ENCODE results near the gene IFI16. TPM values are rescaled to one million over a fixed set of nuclear protein-coding genes. Genes with fewer than 3 reads are reported as not detected.

IFI16 gene
- total RNA-seq, 1 experiment from 2014 or later: 0.98 TPM

- no peak overlapping the region for H3K9ac ChIP-seq (ENCODE audit: low read length)
- no peak overlapping the region for H3K4me3 ChIP-seq (ENCODE audit: low read length)
- H3K4me2 ChIP-seq (ENCODE audit: low read length): no peak overlapping the region
- BruUV-seq (replicated peaks): no TSS peak
- no peak overlapping the region for H3K27ac ChIP-seq (ENCODE audit: low read length)
- H3K9me3 ChIP-seq (ENCODE audit: low read length): no peaks in the 10 kb centered on the region
- no peak for ATAC-seq
- no peaks in the 10 kb centered on the region for H3K36me3 ChIP-seq (ENCODE audit: low read depth, low read length)
- ChIA-PET CTCF (no interaction called here), POLR2A (ENCODE audit: unreplicated experiment) (no interaction called here)
- no peaks in the 10 kb centered on the region for H3K79me2 ChIP-seq (ENCODE audit: low read length)
- no peaks in the 10 kb centered on the region for H3K9me2 ChIP-seq (replicated peaks; ENCODE audit: low read length)
- H4K20me1 ChIP-seq (ENCODE audit: low read length): no peaks in the 10 kb centered on the region
- intact Hi-C loops (cut with micrococcal nuclease): loop anchor here (5.0 kb wide), 1 partner anchor 46 kb away; no protein-coding TSS in a partner anchor
- peaks cover 41% of the 10 kb centered on the region for H3K27me3 ChIP-seq (ENCODE audit: low read length)
- no peaks in the 10 kb centered on the region for H3K4me1 ChIP-seq (ENCODE audit: insufficient read depth, low read length)
- TF ChIP-seq CTCF (conservative IDR thresholded peaks at IDR 0.05; ENCODE audit: low read depth, low read length): no peak
- no peak for TF ChIP-seq EZH2 (IDR thresholded peaks at IDR 0.05; ENCODE audit: low read length, unreplicated experiment)
- TF ChIP-seq EZH2phosphoT487 (IDR thresholded peaks at IDR 0.05; ENCODE audit: borderline replicate concordance, low read length): no peak
- no peak overlapping the region for H2AFZ ChIP-seq (ENCODE audit: low read length)
- H3F3A ChIP-seq (ENCODE audit: low read length, unreplicated experiment): no peaks in the 10 kb centered on the region
- no peak for DNase-seq
These were observed 49.0 kb downstream of the IFI16 start for GRCh38 chr1:159058751-159059150.

- no peaks in the 10 kb centered on the region for H3K79me2 ChIP-seq (ENCODE audit: low read length)
- no peak overlapping the region for H3K4me3 ChIP-seq (ENCODE audit: low read length)
- H3K36me3 ChIP-seq (ENCODE audit: low read depth, low read length): no peaks in the 10 kb centered on the region
- CTCF ChIA-PET: no interaction called here
- H3K4me2 ChIP-seq (ENCODE audit: low read length): no peak overlapping the region
- POLR2A ChIA-PET (ENCODE audit: unreplicated experiment): no interaction called here
- DNase-seq: no peak
- H4K20me1 ChIP-seq (ENCODE audit: low read length): no peaks in the 10 kb centered on the region
- H3K4me1 ChIP-seq (ENCODE audit: insufficient read depth, low read length): no peaks in the 10 kb centered on the region
- H3K9me2 ChIP-seq (replicated peaks; ENCODE audit: low read length): no peaks in the 10 kb centered on the region
- no peak overlapping the region for H3K9ac ChIP-seq (ENCODE audit: low read length)
- no peaks in the 10 kb centered on the region for H3F3A ChIP-seq (ENCODE audit: low read length, unreplicated experiment)
- H3K27ac ChIP-seq (ENCODE audit: low read length): no peak overlapping the region
- BruUV-seq (replicated peaks): no TSS peak
- TF ChIP-seq EZH2phosphoT487 (IDR thresholded peaks at IDR 0.05; ENCODE audit: borderline replicate concordance, low read length): no peak
- no peak for TF ChIP-seq CTCF (conservative IDR thresholded peaks at IDR 0.05; ENCODE audit: low read depth, low read length)
- TF ChIP-seq EZH2 (IDR thresholded peaks at IDR 0.05; ENCODE audit: low read length, unreplicated experiment): no peak
- H2AFZ ChIP-seq (ENCODE audit: low read length): no peak overlapping the region
- ATAC-seq: no peak
- H3K9me3 ChIP-seq (ENCODE audit: low read length): no peaks in the 10 kb centered on the region
- peaks cover 65% of the 10 kb centered on the region for H3K27me3 ChIP-seq (ENCODE audit: low read length)
- intact Hi-C loops (cut with micrococcal nuclease): no loop called here
These were observed 55.4 kb downstream of the IFI16 start for GRCh38 chr1:159065106-159065505.

- Histone ChIP-seq H3K36me3 (ENCODE audit: low read depth, low read length) (no peaks in the 10 kb centered on the region), H3K4me2 (ENCODE audit: low read length) (no peak overlapping the region), H3K4me1 (ENCODE audit: insufficient read depth, low read length) (no peaks in the 10 kb centered on the region), H2AFZ (ENCODE audit: low read length) (no peak overlapping the region), H3K27ac (ENCODE audit: low read length) (no peak overlapping the region), H3K79me2 (ENCODE audit: low read length) (no peaks in the 10 kb centered on the region), H3K9me3 (ENCODE audit: low read length) (no peaks in the 10 kb centered on the region), H3K4me3 (ENCODE audit: low read length) (no peak overlapping the region), H4K20me1 (ENCODE audit: low read length) (no peaks in the 10 kb centered on the region), H3K9me2 (replicated peaks; ENCODE audit: low read length) (no peaks in the 10 kb centered on the region), H3K9ac (ENCODE audit: low read length) (no peak overlapping the region), H3K27me3 (ENCODE audit: low read length) (peaks cover 57% of the 10 kb centered on the region), H3F3A (ENCODE audit: low read length, unreplicated experiment) (no peaks in the 10 kb centered on the region)
- POLR2A ChIA-PET (ENCODE audit: unreplicated experiment): no interaction called here
- no peak for ATAC-seq
- no peak for TF ChIP-seq CTCF (conservative IDR thresholded peaks at IDR 0.05; ENCODE audit: low read depth, low read length)
- no peak for TF ChIP-seq EZH2phosphoT487 (IDR thresholded peaks at IDR 0.05; ENCODE audit: borderline replicate concordance, low read length)
- TF ChIP-seq EZH2 (IDR thresholded peaks at IDR 0.05; ENCODE audit: low read length, unreplicated experiment): no peak
- BruUV-seq (replicated peaks): no TSS peak
- intact Hi-C loops (cut with micrococcal nuclease): no loop called here
- DNase-seq: no peak
- CTCF ChIA-PET: no interaction called here
These were observed 56.4 kb downstream of the IFI16 start for GRCh38 chr1:159066108-159066507.
